ENCODE data around the gene TFB1M.

- TF ChIP-seq POLR2A (IDR thresholded peaks at IDR 0.05) (no peak), CTCF (IDR thresholded peaks at IDR 0.05) (no peak), EP300 (IDR thresholded peaks at IDR 0.05; ENCODE audit: low read depth) (no peak), POLR2AphosphoS5 (IDR thresholded peaks at IDR 0.05) (no peak)
These were observed 97.8 kb downstream of the TFB1M start for GRCh38 chr6:155216312-155217046.

Measured in transverse colon (tissue), 4 donors.